Effector memory CD8-positive, alpha-beta T cell (primary cell): ENCODE results near the gene ASTN1.

Experiments
- ATAC-seq: fragments of 150-1000 bp; cut with Tn5 transposase; replicated peaks from 2 replicates; pipeline ENCODE4 v1.10.0; 2021; ENCODE audit warnings: mild to moderate bottlenecking, moderate library complexity
- DNase-seq, 3 experiments: peaks; one replicate each; pipeline ENCODE4 v3.0.0; 2021
- H3K27ac Mint-ChIP-seq, 2 donors: one replicate each; pipeline ENCODE4 v1.8.0; 2022; ENCODE audit warnings: mild to moderate bottlenecking in 2 of 2, mixed read lengths in 2 of 2, moderate library complexity in 2 of 2
- H3K27me3 Mint-ChIP-seq, 2 donors: one replicate each; pipeline ENCODE4 v1.8.0; 2022; ENCODE audit warnings: mixed read lengths in 2 of 2
- H3K36me3 Mint-ChIP-seq: one replicate; pipeline ENCODE4 v1.8.0; 2022; ENCODE audit warnings: mild to moderate bottlenecking, moderate library complexity, mixed read lengths; ENCODE audit not compliant: insufficient read depth
- H3K4me1 Mint-ChIP-seq, 2 donors: one replicate each; pipeline ENCODE4 v1.8.0; 2022; ENCODE audit warnings: low read depth in 2 of 2, mixed read lengths in 2 of 2
- H3K4me3 Mint-ChIP-seq, 2 donors: one replicate each; pipeline ENCODE4 v1.8.0; 2022; ENCODE audit warnings: mild to moderate bottlenecking in 2 of 2, mixed read lengths in 2 of 2, moderate library complexity in 2 of 2
- H3K9me3 Mint-ChIP-seq, 2 donors: one replicate each; pipeline ENCODE4 v1.8.0; 2022; ENCODE audit warnings: mixed read lengths in 2 of 2

The ASTN1 gene

GRCh38 chr1:176959191-176959820 is 205.2 kb downstream of the ASTN1 start:
- ATAC-seq (no peak), DNase-seq (no peak)
- Mint-ChIP-seq H3K4me3 (no peak overlapping the region), H3K36me3 (no peaks in the 10 kb centered on the region), H3K9me3 (peaks cover 5% of the 10 kb centered on the region in 2 donors), H3K27me3 (no peaks in the 10 kb centered on the region), H3K27ac (no peak overlapping the region), H3K4me1 (no peaks in the 10 kb centered on the region)

GRCh38 chr1:176957603-176958002 is 206.9 kb downstream of the ASTN1 start:
- H3K4me3 Mint-ChIP-seq, result no peak overlapping the region
- H3K27ac Mint-ChIP-seq, result no peak overlapping the region
- H3K27me3 Mint-ChIP-seq, result no peaks in the 10 kb centered on the region
- H3K4me1 Mint-ChIP-seq, result no peaks in the 10 kb centered on the region
- DNase-seq, result no peak
- no peak for ATAC-seq
- peaks cover 5 to 6% of the 10 kb centered on the region in 2 donors for H3K9me3 Mint-ChIP-seq
- H3K36me3 Mint-ChIP-seq, result no peaks in the 10 kb centered on the region

- ATAC-seq (no peak), DNase-seq (no peak)
- Mint-ChIP-seq H3K36me3 (no peaks in the 10 kb centered on the region), H3K27me3 (no peaks in the 10 kb centered on the region), H3K9me3 (peaks cover 6 to 10% of the 10 kb centered on the region in 2 donors), H3K4me1 (no peaks in the 10 kb centered on the region), H3K4me3 (no peak overlapping the region), H3K27ac (no peak overlapping the region)
Measured at GRCh38 chr1:176954242-176954641, 210.3 kb downstream of the ASTN1 start.

GRCh38 chr1:176950736-176951324 is 213.7 kb downstream of the ASTN1 start:
- H3K27me3 Mint-ChIP-seq, result no peaks in the 10 kb centered on the region
- H3K4me3 Mint-ChIP-seq, result no peak overlapping the region
- DNase-seq, result no peak
- no peak for ATAC-seq
- H3K4me1 Mint-ChIP-seq, result no peaks in the 10 kb centered on the region
- no peak overlapping the region for H3K27ac Mint-ChIP-seq
- H3K9me3 Mint-ChIP-seq, result peaks cover 6 to 9% of the 10 kb centered on the region in 2 donors
- H3K36me3 Mint-ChIP-seq, result no peaks in the 10 kb centered on the region

- Mint-ChIP-seq H3K4me1 (no peaks in the 10 kb centered on the region), H3K9me3 (peaks cover 4 to 13% of the 10 kb centered on the region in 2 donors), H3K36me3 (no peaks in the 10 kb centered on the region), H3K4me3 (no peak overlapping the region), H3K27ac (no peak overlapping the region), H3K27me3 (no peaks in the 10 kb centered on the region)
- ATAC-seq, result no peak
- DNase-seq, result no peak
Measured at GRCh38 chr1:176949033-176949662, 215.4 kb downstream of the ASTN1 start.

GRCh38 chr1:176944606-176945005 is 219.9 kb downstream of the ASTN1 start:
- H3K27ac Mint-ChIP-seq, result no peak overlapping the region
- no peaks in the 10 kb centered on the region for H3K36me3 Mint-ChIP-seq
- ATAC-seq (no peak), DNase-seq (no peak)
- H3K9me3 Mint-ChIP-seq, result peaks cover 11% of the 10 kb centered on the region in 2 donors
- no peaks in the 10 kb centered on the region for H3K27me3 Mint-ChIP-seq
- H3K4me1 Mint-ChIP-seq, result no peaks in the 10 kb centered on the region
- no peak overlapping the region for H3K4me3 Mint-ChIP-seq

GRCh38 chr1:176943783-176944182 is 220.7 kb downstream of the ASTN1 start:
- Mint-ChIP-seq H3K4me3 (no peak overlapping the region), H3K9me3 (peaks cover 6 to 11% of the 10 kb centered on the region in 2 donors)

GRCh38 chr1:176942346-176942745 is 222.2 kb downstream of the ASTN1 start:
- no peak for ATAC-seq
- H3K4me1 Mint-ChIP-seq, result no peaks in the 10 kb centered on the region
- no peak overlapping the region for H3K4me3 Mint-ChIP-seq
- H3K9me3 Mint-ChIP-seq, result peaks cover 6 to 11% of the 10 kb centered on the region in 2 donors
- H3K36me3 Mint-ChIP-seq, result no peaks in the 10 kb centered on the region
- DNase-seq, result no peak
- no peaks in the 10 kb centered on the region for H3K27me3 Mint-ChIP-seq
- H3K27ac Mint-ChIP-seq, result no peak overlapping the region

More at GRCh38 chr1:176943783-176944182, 220.7 kb downstream of the ASTN1 start:
- DNase-seq, result no peak
- no peak overlapping the region for H3K27ac Mint-ChIP-seq
- no peaks in the 10 kb centered on the region for H3K36me3 Mint-ChIP-seq
- no peaks in the 10 kb centered on the region for H3K4me1 Mint-ChIP-seq
- H3K27me3 Mint-ChIP-seq, result no peaks in the 10 kb centered on the region
- ATAC-seq, result no peak

GRCh38 chr1:176939993-176940392 is 224.5 kb downstream of the ASTN1 start:
- no peak for DNase-seq
- Mint-ChIP-seq H3K4me3 (no peak overlapping the region), H3K27me3 (no peaks in the 10 kb centered on the region), H3K36me3 (no peaks in the 10 kb centered on the region), H3K9me3 (peaks cover 0 to 10% of the 10 kb centered on the region in 2 donors), H3K27ac (no peak overlapping the region), H3K4me1 (no peaks in the 10 kb centered on the region)
- no peak for ATAC-seq

GRCh38 chr1:176938375-176938774 is 226.1 kb downstream of the ASTN1 start:
- no peaks in the 10 kb centered on the region for H3K27me3 Mint-ChIP-seq
- DNase-seq (no peak), ATAC-seq (no peak)
- H3K9me3 Mint-ChIP-seq, result peaks cover 0 to 10% of the 10 kb centered on the region in 2 donors
- H3K4me1 Mint-ChIP-seq, result no peaks in the 10 kb centered on the region
- no peak overlapping the region for H3K4me3 Mint-ChIP-seq
- no peaks in the 10 kb centered on the region for H3K36me3 Mint-ChIP-seq
- H3K27ac Mint-ChIP-seq, result no peak overlapping the region

GRCh38 chr1:176934370-176934769 is 230.1 kb downstream of the ASTN1 start:
- Mint-ChIP-seq H3K36me3 (no peaks in the 10 kb centered on the region), H3K4me3 (no peak overlapping the region), H3K27ac (no peak overlapping the region), H3K27me3 (no peaks in the 10 kb centered on the region), H3K4me1 (no peaks in the 10 kb centered on the region), H3K9me3 (peaks cover 3 to 12% of the 10 kb centered on the region in 2 donors)
- ATAC-seq (no peak), DNase-seq (no peak)

GRCh38 chr1:176932114-176933104 is 232.1 kb downstream of the ASTN1 start:
- ATAC-seq (no peak), DNase-seq (no peak)
- no peaks in the 10 kb centered on the region for H3K27me3 Mint-ChIP-seq
- no peaks in the 10 kb centered on the region for H3K36me3 Mint-ChIP-seq
- H3K9me3 Mint-ChIP-seq, result peaks cover 4 to 14% of the 10 kb centered on the region in 2 donors
- H3K4me1 Mint-ChIP-seq, result no peaks in the 10 kb centered on the region
- H3K4me3 Mint-ChIP-seq, result no peak overlapping the region
- no peak overlapping the region for H3K27ac Mint-ChIP-seq

- peaks cover 4 to 14% of the 10 kb centered on the region in 2 donors for H3K9me3 Mint-ChIP-seq
- ATAC-seq (no peak), DNase-seq (no peak)
- no peaks in the 10 kb centered on the region for H3K27me3 Mint-ChIP-seq
- H3K36me3 Mint-ChIP-seq, result no peaks in the 10 kb centered on the region
- no peaks in the 10 kb centered on the region for H3K4me1 Mint-ChIP-seq
- H3K27ac Mint-ChIP-seq, result no peak overlapping the region
- no peak overlapping the region for H3K4me3 Mint-ChIP-seq
Measured at GRCh38 chr1:176931526-176931925, 233.0 kb downstream of the ASTN1 start.
